DMS114 treated with DMSO at 0.1 percent for 48 hours (cell line): ENCODE data around the gene FILIP1.

Experiments used
- DNase-seq: peaks from one replicate; lab custom pipeline; 2025; ENCODE audit not compliant: unreplicated experiment; lab: John Stamatoyannopoulos, UW

The FILIP1 gene

DNA sequence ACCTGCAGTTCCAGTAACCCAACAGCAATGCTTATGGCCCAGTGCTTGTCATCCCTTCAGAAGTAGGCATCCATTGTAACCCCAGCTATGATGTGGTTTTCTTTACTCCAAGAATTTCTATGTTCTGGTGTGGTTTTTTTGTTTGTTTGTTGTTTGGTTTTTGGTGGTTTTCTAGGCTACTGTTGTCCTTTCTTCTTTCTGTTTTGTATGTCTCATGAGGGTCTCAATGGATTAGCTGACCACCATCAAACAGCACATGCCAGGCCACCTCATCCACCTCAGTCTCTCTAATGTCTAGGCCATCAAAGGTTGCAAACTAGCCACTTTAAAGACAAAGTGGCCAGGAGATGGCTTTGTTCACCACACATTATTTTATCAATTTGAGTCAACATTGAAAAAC, 149.6 kb downstream of the FILIP1 start:
- no peak for DNase-seq

DNA sequence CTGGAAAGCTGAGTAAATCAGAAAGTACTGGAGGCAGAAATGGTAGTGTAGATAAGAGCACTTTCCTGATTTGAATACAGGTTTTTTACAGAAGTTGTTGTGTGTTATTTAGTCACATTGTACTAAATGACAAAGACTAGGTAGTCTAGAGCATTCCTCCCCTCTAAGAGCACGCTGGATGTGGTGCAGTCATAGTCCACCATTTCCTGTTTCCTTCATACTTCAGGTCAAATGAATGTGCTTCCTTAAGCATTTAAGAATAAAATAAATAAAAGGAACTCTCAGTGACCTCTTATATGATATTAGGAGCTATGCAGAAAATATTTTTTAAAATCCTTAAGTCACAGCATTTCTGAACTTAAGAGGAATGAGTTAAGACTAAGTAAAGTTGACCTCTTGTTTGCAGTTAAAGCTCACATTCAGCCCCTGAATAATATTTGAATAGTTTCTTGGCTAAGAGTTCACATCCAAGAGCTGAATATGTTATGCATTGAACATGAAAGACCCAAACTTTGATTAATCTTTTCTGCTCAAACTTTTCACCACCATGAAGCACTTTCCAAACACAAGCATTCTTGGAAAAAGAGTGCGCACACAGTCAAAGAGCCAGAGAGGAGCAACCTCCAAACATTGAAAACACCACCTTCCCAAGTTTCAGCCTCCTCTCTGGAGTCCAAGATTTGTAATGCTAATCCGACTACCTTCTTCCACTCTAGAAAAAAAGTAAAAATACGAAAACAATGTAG, 155.6 kb downstream of the FILIP1 start:
- no peak for DNase-seq

DNA sequence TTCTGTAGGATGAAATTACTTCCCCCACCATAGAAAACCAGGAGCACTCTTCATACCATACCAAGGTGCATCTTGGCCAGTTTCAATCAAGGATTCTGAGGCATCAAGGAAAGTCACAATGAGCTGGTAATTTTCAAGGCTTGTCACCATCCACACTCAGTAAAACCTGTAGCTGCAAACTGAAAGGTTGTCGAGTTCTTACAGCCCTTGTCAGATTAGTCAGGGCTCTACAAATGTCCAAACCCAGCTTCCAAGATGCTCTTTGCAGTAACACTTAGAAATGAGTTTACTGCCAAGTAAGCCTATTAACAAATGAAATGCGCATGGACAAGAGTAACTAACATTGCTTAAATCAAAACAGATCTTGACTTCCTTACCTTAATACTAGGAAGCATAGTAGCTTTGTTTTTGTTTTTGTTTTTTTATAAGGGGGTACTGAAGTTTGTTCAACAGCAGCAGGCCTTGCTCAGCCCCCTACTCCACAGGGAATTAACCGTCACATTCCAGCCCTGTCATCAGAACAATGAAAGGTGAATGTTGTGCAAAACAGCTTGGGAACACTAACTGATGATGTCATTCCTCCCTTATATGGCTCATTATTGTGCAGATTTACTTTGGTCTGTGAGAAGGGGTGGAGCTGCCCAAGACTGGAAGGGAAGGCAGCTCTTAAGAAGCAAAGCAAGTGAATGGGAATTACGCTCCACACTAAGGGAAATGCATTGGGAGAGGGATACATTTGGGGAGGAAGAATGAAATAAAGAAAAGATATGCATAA, 159.1 kb downstream of the FILIP1 start:
- no peak for DNase-seq

DNA sequence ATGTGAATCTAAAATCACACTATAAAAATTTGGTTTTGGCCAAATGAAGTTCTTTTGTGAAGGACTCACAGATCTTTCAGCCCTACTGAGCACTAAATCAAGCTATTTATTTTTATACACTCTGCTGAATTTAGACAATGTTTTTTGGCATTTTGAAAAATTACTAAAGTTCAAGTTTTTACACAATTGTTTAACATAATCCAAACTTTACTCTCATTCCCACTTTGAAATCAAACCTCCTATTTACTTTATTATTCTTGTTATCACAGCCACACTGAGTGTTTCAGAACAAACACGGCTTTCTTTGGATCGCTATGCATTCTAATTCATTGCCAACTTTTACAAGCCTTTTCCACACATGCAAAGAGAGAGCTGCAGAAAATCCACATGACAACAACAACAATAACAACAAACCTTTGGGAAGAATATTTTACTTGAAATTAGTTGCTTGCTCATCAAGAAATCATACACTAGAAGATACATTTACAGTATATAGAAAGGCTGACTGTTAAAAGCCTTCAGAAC, 159.9 kb downstream of the FILIP1 start:
- no peak for DNase-seq

DNA sequence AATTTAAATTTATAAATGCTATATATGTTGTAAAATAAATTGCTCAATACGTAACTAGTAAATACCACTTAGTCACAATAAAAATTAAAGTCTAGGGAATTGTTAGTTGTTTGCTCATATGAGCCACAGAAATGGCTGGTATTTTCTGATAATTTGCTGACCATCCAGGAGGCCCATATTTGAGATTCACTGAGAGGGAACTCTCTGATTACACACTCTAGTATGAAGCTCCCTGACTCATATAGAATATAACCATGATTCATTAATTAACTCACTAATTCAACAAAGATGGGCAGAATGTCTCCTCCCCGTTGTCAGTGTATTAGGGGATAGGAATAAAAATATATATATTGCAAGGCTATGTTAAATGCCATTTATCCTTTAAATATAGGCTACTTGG, 162.4 kb downstream of the FILIP1 start:
- DNase-seq = no peak

DNA sequence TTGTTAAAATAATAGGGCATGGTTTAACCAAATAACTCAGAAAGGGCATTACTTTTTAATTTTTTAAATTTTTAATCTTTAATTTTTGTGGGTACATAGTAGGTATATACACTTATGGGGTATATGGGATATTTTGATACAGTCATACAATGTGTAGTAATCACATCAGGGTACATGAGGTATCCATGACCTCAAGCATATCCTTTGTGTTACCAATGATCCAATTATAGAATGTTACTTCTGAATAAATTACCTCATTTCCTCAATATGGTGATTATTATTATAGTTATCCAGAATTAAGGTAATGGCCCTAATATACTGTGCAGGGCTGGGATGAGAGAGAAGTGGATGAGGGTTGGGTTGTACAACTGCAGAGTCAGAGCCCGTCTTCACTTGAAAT, 163.9 kb downstream of the FILIP1 start:
- no peak for DNase-seq

DNA sequence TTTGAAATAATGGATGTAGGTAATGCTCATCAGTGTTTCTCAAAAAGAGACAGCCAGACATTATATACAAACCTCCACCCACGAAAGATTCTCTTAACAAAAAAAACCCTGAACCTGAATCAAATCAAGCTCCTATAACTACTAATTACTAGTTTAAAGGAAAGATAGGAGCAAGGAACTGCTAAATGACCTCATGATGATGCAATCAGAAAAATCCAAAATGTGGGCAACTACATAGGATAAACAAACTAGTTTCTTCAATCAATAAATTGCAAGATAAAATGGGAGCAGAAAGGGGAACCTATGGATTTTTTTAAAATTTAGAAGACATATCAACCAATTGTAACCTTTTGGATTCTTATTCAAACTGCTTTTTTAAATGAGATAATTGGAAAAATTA, 165.8 kb downstream of the FILIP1 start:
- no peak for DNase-seq

DNA sequence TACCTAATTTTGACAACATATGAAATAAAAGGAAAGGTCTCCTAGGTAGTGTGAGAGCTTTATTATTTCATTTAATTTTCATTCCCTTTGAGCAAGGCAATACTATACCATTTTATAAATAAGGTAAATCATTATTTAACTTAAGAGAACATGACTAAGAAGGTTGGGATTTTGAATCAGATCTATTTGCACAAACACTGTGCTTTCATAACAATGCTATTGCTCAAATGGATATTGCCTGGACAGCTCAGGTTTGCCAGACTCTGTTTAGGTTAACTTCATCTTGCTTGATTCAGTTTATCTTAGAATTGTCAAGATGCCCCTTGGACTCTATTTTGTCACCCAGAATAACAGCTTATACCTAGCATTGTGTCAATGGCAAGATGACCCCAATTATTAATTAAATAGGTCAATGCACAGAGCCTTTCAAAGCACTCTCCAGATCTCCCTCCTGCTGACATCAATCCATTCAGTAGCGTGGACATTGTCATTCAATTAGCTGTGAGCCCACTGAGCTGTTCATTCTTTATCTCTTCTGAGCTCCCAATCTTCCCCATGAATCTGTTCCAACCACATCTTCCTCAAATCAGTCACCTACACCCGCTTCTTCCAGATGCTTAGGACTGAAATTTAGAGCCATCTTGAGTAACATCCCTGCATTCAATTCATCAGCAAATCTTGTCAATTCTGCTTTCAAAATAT, 166.9 kb downstream of the FILIP1 start:
- DNase-seq = no peak

DNA sequence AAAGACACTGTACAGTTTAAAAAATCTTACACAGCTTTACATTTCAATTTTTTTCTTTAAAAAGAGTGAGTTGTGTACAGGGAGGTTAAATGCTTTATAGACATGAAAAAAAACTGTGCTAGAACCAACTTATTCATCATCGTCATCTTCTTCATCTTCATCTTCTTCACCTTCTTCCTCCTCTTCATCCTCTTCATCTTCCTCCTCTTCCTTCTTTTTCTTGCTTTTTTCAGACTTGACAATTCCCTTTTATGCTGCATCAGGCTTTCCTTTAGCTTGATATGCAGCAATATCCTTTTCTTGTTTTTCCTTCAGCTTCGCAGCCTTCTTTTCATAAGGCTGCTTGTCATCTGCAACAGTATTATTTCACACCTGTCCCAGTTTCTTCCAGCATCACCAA, 174.7 kb downstream of the FILIP1 start:
- DNase-seq = no peak

DNA sequence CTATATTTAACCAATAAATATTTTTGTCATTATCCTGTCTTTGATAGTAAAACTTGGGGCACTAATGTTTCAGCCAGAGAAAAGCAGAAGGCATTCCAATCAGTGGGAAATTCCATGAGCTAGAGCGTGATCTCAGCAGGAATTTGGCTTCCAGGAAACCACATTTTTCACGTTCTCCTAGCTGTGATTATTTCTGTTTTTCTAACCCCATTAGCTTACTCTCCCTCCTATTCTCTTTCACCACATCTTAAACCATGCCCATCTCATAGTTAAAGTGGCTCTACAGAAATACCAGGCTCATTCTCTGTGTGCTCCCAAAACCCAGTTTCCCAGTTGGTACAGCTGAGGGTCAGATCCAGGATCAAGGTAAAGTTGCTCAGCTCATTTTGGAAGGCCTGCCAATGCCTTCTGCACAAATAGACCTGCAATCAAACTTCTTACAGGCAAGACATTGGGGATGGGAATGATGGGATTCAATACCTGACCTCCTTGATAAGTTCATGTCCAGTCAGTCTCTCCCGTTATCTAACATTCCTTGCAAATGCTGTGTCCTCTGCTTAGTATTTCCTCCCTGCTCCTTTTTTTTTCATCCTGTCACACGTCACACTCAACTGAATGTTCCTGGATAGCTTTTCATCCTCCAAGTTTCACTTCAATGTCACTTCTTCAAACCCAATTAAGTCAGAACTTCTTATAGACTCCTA, 175.9 kb downstream of the FILIP1 start:
- DNase-seq = no peak

DNA sequence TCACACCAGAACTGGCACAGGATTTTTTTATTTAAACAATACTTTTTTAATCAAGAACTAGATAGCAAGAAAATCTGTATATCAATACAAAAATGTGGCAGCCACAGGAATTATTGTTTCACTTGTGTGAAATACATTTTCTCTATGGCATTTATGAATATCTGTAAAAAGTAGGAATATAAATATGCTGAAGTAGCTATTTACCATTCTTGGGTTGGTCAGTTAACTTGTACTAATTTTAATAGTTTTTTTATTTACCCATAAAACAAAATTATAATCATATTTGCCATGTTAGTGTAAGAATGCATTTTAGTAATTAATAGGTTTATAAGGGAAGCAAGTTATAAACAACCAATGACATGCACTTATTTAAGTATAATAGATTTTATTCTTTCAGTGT, 177.6 kb downstream of the FILIP1 start:
- DNase-seq = no peak

DNA sequence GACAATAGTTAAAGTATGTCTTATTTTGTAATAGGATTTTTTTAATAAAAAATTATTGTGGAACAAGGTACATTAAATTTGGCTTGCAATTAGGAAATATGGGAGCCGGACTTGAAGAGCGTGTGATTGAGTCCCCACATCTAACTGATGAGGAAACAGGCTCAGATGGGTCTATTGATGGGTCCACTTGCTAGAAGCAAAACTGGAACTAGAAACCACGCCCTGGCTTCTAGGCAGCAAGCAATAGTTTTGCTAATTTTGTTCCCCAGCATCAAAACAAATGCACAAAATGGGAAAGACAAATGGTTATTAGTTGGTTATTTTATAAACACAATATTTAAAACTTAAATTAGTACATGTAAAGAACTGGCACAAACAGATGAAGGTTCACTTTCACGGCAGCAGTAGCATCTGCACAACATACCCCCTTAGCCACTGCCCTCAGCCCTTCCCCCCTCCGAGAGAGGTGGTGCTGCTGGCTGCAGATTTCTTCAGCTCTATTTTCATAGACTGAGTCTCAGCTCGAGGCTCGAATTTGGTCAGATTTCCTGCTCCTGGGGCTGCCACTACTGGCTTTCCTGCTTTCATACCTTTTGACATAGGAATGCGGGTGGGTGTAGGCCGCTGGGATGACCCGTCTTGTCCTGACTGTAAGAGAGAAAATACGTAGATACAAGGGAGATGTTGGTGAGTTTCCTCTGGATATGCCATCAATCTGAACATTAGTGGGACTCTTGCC, 185.2 kb downstream of the FILIP1 start:
- DNase-seq = no peak

DNA sequence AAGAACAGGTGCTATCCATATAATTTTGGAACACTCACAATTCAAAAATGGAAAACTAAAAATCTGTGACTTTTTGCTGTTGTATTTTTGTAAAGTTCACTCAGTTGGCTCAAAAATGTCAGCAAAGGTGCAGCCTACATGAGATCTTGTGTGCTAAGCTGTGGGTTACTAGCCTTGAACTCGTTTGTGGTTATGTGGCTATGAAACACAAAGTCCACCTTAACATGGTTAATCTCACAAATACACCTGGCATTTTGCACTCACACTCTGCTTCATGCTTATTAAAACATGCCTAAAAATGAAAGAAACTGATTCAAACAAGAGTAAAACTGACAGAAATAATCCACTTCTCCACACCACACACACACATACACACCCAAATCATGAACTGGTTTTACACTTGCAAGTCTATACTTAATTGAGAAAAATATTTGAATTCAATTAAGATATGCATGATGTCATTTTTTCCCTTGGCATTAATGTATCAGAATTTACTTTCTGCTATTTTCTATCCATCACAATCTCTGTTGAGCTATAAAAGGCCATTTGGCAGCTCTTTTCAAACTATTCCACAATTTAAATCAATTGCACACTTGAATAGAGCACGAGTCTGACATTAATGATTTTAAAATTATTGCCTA, 186.1 kb downstream of the FILIP1 start:
- no peak for DNase-seq

DNA sequence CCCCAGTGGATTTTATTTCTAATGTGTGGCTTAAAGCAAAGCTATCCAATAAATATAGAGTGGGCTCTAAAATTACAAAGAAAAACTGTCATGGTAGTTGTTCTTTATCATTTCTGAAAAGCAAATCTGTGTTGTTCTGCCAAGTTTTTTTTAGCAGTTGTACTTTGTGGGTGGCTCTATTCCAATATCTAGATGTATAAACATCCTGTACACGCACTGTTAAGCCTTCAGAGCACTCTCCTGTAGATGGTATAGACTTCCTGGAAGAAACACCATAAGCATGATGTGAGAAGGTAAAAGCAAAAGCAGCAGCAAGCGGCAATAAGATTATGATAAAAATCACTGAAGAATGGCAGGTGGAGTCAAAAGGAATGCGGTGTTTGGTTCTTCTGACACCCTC, 187.5 kb downstream of the FILIP1 start:
- DNase-seq = no peak

DNA sequence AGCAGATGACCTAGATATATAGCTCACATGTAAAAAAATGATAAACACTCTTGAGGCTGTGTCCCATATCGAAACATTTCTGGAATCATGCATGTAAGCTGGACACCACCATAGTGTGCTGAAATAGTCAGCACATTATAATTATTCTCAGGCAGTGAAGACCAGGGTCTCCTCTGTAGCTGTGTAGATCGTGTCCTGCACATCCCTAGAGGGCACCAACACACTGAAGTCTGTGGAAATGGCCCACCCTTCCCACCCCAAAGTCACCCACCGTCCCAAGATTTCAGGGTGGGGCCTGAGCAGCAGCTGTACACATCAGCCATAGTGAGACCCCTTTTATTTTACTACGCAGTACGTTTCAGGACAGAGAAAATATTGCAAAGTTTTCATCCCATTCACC, 188.0 kb downstream of the FILIP1 start:
- DNase-seq = no peak

DNA sequence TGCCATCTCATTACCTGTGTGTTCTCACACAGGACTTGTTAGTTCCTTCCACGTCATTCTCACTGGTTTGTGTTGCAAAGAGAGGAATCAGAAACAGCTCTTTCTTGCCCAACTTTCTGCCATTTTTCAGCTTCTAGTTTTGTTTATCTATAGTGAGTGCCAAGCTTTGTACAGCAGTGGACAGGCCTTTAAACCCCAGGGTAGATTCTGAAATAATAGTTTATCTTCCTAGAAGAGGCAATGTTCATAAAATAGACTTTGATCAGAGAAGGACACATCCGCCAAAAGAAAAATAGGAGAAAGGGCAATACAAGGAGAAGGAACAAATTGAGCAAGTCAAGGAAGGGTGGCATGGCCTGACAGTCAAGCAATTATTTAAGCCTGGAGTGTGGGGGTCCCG, 191.3 kb downstream of the FILIP1 start:
- DNase-seq = no peak

DNA sequence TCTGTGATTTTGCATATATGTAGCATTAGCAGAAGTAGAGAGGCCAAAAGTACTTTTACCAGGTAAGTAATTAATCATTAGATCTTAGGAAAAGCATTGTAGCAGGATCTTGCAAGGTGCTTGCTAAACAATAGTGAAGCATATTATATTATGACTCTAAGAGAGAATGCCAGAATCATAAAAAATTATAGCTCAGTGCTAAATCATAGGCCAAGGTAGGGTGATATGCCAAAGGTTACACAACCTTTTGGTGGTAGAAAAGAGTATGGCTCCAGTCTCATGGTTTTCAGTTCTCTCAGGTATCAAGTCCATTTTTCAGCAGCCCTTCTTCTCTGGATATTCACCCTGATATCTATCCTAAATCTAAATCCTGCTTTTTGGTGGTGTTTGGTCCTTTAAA, 192.1 kb downstream of the FILIP1 start:
- no peak for DNase-seq

DNA sequence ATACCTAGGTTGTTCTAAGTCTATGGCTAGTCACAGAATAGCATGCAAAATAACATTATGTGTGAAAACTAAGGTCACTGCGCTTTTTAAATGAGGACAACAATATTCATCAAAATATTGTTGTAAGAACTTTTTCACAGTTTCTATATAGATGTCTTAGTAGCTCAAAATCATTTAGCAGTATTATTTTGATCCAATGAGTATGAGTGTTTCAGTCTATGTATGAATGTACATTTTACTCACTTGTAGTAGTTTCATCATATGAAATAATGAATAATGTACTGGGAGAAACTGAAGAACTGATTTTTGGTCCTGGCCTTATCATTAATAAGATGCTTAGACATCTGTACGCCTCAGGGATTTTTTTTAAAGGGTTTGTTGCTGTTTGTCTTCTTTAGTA, 192.5 kb downstream of the FILIP1 start:
- no peak for DNase-seq

DNA sequence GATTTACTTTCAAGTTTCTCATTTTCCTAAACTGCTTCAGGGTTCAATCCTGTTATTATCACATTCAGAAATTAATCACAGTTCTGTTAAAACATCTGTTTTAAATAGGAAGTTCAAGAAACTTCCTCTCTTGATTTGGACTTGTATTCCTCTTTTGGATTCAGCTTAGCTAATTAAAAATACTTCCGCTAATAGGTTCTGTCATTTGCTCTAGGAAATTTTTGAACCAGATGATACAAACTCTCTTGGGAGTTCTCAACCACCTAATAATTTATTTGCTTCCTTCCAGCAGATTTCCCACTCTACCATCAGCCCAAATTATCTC, 193.1 kb downstream of the FILIP1 start:
- DNase-seq = no peak

DNA sequence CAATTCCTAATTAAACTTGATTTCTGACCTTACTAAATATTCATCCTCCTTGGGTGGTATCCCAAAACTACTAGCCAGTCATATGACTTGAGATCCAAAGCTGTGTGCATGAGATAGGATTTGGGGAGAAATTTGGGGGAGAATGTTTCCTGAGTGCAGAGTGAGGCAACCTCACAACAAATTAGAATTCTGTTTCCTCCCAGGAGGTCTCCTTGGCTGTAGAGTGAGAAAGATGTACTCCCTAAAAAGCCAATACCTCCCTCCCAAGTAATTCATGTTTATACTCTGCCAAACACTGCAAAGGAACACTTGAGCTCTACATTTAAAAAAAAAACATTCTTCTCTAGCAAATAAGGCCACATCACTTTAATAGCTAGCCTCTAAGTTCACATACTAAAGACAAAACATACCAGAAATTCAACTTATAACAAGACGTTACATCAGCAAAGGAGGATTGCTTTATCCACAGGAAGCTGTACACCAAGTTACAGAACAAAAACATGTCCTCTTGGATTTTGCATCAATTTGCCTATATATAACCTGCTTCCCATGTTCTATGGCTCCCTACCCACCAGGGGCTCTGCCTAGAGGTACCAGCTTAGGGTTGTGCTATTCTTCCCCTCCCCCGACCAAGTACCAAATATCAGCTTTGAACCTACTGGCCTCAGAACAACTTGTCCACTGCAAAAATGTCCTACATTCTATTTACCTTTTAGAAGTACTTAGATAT, 193.6 kb downstream of the FILIP1 start:
- no peak for DNase-seq
